ENCODE results near the gene LITAFD. TPM values are rescaled to one million over a fixed set of nuclear protein-coding genes. Genes with fewer than 3 reads are reported as not detected.

Gene LITAFD
- total RNA-seq, 4 donors from 2014 or later: not detected

- ATAC-seq (ENCODE audit: low FRiP score) (no peak), DNase-seq (ENCODE audit: low spot score) (no peak)
- TF ChIP-seq CTCF (IDR thresholded peaks at IDR 0.05): no peak
These were observed 19.2 kb downstream of the LITAFD start for GRCh38 chr16:8901320-8901861.

GRCh38 chr16:8903004-8903403, 20.9 kb downstream of the LITAFD start:
- ATAC-seq (ENCODE audit: low FRiP score) (no peak), DNase-seq (ENCODE audit: low spot score) (no peak)
- TF ChIP-seq CTCF (IDR thresholded peaks at IDR 0.05): no peak

- no peak for ATAC-seq (ENCODE audit: low FRiP score)
- no peak for DNase-seq (ENCODE audit: low spot score)
These were observed 21.9 kb downstream of the LITAFD start for GRCh38 chr16:8904018-8904430.

GRCh38 chr16:8905168-8905762, 23.1 kb downstream of the LITAFD start:
- DNase-seq (ENCODE audit: low spot score): no peak
- no peak for TF ChIP-seq CTCF (IDR thresholded peaks at IDR 0.05)
- ATAC-seq (ENCODE audit: low FRiP score): no peak

More at GRCh38 chr16:8904018-8904430, 21.9 kb downstream of the LITAFD start:
- no peak for TF ChIP-seq CTCF (IDR thresholded peaks at IDR 0.05)

- ATAC-seq (ENCODE audit: low FRiP score) (no peak), DNase-seq (ENCODE audit: low spot score) (no peak)
- TF ChIP-seq CTCF (IDR thresholded peaks at IDR 0.05): no peak
These were observed 23.8 kb downstream of the LITAFD start for GRCh38 chr16:8905795-8906591.

- DNase-seq (ENCODE audit: low spot score) (no peak), ATAC-seq (ENCODE audit: low FRiP score) (no peak)
- no peak for TF ChIP-seq CTCF (IDR thresholded peaks at IDR 0.05)
These were observed 24.9 kb downstream of the LITAFD start for GRCh38 chr16:8907096-8907495.
